Stimulated activated CD4-positive, alpha-beta T cell treated with anti-CD3 and anti-CD28 coated beads, Interleukin-2, amount 100 ng/mL, for 4 hours (primary cell): Measurements from ENCODE around the gene GFOD1.
"Not testable (repeated sequence)": the region's sequence is repeated elsewhere in the genome, so short reads cannot be mapped to it uniquely, and the experiment has no call there.

Experiments used
- DNase-seq: peaks from one replicate; pipeline ENCODE4 v3.0.0-alpha.2; 2020; ENCODE audit warnings: low read depth

GFOD1 gene

DNA sequence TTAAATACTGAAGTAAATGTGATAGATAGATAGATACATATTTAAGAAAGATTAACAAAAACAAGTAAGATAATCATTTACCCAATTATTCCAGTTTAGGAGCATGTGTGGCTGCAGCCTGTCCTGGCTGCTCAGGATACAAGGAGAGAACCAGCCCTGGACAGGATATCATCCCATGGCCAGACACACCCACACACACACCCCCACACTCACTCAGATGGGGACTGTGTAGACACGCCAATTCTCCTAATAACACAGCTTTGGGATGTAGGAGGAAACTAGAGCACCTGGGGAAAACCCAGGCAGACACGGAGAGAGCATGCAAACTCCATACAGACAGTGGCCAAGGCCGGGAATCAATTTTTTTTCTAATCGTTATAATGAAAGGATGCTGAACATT, 45.6 kb downstream of the GFOD1 start:
- DNase-seq: no peak

DNA sequence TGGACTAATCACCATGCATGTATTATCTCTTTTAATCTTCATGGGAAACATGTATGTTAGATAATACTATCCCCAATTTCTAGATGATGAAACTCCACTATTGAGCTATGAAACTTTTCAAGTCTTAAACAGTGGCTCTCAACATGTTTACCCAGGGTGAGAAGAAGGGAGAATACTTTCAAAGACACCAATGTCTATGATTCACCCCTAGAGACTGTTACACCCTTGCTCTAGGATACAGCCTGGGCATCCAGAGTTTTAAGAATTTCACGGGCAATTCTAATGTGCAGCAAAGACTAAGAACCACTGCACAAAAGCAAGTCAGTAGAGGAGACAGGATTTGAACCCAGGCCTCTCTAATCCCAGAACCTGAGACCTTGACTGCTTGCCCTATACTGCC, 47.8 kb downstream of the GFOD1 start:
- DNase-seq: no peak

DNA sequence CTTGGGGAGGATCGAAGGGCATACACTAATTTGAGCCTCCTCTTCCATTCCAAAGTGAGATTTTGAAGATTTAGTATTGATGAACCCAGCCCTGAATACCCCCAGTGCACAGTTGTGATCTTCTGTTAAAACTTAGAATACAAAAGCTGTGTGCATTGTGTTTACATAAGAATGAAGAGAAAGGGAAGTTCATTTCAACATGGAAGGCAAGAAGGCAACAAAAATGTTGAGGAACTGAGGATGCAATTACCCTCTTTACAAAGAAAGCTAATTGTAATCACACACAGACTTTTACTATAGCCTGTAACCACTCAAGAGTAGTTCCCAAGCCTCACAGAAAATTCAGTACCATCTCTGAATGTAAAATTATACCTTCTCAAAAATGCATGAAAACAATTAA, 49.3 kb downstream of the GFOD1 start:
- no peak for DNase-seq

DNA sequence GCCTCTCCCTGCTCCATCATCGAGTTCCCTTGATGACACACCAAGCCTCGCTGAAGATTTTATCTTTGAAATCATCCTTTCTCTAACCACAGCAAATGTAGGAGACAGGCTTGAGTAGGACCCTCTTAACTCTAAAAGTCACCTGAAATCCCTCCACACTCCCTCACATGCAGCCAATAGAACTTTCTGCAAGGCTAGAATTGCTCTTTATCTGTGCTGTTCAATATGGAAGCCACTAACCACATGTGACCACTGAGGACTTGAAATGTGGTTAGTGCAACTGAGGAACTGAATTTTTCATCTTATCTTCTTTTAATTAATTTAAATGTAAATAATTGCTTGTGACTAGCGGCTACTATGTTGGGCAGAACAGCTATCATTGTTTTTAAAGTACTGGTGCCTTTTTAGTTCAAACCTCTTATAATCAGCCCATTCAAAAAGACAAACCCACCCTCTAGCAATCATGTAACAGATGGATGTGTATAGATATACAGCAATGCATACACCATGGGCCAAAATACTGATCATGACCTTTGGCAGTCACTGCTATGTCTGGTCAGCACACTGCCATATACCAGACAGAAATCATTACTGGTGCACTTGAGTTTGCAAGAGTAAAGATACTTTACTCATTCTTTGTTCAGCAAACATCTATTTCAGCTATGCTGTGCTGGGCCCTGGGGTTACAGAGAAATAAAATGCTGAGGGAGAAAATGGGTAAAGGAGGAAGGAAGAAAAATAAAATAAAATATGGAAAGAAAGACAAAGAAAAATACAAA, 50.0 kb downstream of the GFOD1 start:
- DNase-seq: no peak

DNA sequence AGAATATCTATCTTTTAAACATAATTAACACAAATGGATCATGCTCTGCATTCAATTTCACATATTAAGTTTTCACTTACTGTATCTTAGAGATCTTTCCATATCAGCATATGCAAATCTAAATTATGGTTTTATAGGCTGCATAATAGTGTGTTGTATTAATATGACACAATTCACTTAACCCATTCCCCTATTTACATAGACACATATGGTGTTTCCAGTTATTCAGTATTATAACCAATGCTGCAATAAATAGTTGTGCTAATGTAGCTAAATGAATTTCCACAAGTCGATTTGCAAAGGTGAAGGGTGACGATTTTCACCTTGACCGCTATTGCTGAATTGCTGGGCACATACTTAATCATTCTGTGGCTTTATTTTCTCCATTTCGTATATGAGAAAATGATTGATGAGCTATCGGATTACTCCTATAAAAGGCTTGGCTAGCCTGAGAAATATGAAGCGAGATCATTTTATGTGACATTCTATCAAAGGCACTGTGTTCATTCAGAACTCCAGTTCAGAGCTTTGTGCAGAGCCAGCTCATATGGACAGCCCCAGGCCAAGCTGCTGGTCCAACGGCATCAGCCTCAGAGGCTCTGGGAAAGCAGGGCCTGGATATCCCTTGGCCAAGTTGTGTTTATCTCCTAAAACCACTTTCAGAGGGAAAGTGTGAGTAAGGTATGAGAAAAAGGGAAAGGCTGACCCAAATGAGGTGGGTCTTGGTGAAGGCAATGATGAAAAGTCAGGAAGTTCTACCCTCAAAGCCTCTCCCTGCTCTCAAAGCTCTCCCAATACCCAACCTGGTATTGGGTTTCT, 50.8 kb downstream of the GFOD1 start:
- no peak for DNase-seq

DNA sequence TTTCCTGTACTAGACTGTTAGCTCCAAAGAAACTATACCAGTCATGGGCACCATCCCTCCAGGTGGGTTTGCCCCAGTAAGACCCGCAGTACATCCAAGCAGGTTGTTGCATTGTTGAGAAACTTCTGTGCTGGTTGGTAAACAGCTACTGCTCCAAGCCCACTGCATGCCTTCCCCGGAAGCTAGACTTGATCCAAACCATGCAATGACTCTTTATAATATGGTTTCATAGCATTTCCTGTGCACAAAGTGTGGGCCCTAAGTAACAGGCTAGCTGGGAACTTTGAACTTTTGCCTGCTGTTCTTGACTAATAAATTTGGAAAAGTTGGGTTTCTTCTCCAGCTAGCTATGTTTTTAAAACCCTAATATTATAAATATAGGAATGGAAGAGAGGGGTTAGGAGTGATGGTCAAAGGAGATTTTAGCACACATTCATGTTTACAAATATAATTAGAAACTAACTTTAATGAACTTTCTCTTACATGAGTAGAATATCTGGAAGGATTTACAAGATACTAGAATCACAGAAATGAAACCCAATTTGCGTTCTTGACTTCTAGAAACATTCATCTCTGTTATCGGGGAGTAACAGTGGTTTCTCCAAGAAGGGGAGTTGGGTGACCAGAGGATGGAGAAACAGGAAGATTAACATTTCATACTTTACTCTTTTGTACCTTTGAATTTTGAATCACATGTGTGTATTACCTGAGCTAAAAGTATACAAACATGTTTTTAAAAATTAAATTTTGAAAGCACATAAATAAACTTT, 51.7 kb downstream of the GFOD1 start:
- no peak for DNase-seq

DNA sequence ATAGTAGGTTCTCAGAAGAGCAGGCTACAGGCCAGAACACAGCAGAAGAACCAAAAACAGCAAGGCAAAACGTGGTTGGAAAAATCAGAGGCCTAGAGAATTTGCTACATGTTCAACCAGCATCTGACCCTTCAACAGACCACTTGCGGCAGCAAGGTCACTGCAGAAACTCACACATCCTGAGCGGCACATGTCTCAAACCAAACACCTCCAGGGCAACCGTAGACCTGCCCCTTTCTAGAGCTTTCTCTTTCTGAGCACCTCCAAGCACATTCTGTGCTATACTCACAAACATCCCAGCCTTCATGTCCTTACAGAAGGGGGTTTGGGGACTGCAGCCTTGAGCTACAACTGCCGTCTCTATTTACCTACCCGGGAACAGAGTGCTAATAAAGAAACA, 52.6 kb downstream of the GFOD1 start:
- DNase-seq: no peak

DNA sequence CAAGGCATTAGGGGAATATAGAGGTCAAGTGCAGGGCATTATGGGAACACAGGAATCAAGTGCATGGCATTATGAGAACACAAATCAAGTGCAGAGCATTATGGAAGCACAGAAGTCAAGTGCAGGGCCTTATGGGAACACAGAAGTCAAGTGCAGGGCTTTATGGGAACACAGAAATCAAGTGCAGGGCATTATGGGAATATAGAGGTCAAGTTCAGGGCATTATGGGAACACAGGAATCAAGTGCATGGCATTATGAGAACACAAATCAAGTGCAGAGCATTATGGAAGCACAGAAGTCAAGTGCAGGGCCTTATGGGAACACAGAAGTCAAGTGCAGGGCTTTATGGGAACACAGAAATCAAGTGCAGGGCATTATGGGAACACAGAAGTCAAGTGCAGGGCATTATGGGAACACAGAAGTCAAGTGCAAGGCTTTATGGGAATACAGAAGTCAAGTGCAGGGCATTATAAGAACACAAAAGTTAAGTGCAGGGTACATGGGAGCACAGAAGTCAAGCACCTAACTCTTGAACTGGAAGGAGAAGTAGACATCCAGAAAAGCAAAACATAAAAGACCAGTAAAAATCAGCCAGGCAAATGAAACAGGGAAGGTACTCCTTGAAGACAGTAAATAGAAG, 53.1 kb downstream of the GFOD1 start:
- not testable (repeated sequence) for DNase-seq

DNA sequence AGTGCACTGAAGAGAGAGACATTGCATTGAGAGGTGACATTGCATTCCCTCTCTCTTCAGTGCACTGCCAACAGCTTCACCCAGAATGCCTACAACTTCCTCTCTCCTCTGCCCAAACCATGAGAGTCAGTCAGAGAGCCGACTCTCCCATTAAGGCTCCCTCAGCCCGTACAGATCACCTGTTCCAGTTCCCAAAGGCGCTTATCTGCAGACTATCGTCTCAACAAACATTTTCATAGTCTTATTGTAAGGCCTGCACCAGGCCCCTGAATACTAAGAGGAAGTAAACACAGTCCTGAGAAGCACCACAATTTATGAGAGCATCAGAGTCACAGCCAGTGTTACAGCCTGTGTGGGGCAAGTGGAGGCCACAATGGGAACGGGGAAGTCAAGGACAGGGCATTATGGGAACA, 53.7 kb downstream of the GFOD1 start:
- no peak for DNase-seq

DNA sequence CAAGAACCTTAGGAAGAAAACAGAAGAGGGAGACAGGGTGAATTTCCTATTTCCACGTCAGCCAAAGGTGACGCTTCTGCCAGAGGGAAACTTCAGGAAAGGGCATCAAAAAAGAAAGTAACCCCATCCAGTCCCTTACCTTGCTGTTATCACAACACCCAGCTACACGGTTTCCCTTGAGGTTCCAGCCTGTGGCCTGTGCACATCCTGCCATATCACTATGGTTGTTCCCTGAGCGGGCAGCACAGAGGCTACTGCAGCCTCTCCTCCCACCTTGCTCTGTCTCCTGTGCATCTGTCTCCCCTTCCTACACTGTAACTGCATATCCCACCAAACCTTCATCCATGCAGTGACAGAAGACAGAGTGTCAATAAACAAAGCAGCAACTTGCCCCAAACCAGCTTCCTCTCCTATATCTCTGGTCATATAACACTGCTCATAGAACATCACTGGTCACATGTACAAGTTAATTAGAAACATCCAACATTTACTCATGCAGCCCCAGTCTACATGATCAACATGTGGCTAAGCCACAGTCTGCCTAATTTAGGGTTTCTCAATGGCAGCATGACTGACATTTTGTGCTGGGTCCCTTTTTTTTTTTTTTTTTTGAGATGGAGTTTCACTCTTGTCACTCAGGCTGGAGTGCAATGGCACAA, 54.7 kb downstream of the GFOD1 start:
- DNase-seq: no peak

DNA sequence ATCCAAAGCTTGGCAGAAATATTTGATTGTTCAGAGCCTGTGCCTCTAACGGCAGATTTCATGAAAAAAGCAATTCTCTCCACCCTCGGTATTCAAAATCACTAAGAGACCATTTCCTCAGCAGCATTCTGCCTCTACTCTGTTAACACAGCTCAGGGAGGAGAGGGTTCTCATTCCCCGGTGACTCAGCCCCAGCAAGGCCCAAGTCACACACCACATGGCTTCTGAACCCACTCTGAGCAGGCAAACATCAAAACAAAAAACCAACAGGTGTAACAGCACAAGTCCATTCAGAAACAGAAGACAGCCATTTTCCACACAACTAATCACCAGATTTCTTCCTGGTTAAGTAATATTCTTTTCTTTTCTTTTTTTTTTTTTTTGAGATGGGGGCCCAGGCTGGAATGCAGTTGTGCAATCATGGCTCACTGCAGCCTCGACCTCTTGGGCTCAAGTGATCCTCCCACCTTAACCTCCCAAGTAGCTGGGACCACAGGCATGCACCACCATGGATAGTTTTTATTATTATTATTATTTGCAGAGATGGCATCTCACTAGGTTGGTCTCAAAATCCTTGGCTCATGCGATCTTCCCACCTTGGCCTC, 55.4 kb downstream of the GFOD1 start:
- peak; percentile 26 for DNase-seq

DNA sequence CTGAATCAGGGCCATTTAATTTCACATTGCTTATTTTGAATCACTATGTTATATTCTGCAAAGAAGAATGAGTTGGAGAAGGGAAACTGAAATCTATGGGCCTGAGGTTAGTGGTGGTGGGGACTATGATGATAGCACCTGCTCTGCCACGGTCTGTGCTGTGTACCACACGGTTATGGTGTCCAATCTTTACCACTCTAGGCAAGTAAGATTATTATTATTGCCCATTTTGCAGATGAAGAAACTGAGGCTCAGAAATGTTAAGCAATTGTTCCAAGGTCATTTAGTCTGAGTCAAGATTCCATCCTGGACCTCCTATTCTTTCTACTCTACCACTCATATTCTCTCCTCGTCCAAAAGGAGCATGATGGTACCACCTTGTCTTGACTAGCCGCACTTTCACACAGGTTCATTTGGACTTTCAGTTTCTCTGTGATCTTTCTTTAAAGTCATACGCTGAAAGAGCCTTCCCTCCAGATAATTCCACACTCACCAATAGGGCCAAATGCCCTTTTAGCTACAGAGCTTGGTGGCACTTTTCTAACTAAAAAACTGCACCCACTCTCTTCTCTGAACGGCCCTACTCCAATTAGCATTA, 56.2 kb downstream of the GFOD1 start:
- DNase-seq: no peak

DNA sequence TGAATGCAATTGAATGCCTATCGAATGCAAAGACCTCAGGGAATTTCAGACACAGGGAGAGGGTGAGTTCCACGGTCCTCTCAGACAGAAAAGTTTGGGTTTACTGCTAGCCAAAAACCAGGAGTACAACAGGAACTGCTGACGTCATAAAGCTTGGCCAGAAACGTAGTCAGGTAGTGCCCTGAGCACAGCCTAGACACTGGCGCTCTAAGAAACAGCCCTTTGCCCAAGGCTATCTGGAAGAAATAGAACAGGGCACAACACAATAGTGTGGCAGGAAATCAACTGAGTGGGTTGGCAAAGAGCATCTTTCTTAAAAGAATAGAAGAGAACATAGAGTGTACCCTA, 58.0 kb downstream of the GFOD1 start:
- DNase-seq: no peak

DNA sequence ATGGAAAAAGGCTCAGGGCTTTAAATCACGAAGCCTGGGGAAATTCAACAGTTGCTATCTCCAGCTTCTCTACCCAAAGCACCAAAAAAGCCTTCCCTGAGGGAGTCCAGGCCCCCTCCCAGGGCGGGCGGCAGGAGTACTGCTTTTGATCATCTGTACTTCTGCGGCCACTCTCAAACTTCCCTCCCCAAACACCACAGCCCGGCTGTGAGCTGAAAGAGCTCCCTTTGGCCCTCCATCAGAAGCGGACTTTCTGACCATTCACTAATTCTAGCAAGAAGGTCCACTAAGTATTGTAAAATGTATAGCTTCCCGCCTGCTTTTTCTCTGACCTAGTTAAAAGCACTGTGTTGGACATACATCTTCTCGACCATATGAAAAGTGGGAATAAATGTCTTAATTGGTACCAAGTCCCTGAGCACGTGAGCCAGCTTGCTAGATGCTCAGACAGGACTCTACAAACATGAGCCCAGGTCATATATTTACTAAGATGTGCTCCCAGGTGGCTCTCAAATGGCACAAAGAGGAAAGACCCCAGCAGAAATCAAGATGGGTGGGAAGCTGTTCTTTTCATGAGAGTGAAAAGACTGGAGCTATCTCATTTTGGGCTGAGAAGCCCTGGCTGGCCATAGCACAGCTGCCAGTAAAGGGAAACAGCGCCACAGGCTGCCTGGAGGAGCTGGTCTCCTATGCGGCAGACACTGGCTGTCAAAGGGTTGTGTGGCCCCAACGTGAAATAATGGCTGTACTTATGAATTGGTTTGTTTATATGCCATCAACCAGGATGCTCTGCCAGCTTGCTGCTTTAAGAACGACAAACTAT, 58.6 kb downstream of the GFOD1 start:
- no peak for DNase-seq

DNA sequence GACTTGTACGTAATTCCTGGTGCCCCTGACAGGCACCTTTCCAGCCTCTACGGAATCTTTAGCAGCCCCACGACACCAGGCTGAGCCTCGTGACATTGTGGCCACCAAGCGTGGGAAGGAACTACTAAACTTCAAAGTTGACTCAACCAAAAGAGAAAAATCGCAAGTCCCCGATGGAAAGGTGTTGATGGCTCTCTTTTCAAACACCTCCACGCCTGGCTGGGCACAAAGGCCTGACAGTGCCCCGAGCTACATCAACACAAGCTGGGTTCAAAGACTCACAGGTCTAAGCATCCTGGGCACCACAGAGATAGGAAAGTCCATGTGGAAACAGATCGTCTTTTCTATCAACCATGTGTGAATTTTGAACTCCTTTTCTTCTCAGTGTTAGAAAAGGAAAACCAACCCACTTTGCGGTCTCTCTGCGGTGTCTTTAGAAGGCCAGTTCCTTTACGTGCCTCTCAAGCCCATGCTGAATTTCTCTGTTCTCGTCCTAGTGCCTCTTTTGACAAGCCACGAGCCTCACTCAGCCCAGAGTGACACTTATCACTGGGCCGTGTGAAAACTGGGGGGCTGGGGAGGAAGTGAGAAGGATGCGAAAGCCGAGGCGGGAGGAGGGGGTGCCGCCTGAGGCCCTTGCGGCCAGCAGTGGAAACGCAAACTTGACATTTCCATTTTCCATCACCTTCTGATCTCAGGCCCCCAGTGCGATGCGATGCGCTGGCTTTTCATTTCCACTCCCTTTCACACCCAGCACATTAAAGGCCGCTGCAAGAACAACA, 59.4 kb downstream of the GFOD1 start:
- DNase-seq: peak; percentile 68

DNA sequence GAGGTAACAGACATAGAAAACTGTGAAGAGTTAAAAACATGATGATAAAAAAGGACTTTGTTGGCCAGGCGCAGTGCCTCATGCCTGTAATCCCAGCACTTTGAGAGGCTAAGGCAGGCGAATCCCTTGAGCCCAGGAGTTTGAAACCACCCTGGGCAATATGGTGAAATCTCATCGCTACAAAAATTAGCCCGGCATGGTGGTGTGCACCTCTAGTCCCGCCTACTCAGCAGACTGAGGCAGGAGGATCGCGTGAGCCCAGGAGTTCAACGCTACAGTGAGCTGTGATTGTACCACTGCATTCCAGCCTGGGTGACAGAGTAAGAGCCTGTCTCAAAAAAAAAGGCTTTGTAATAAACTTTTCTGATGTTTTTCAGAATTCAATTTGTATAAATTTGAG, 60.1 kb downstream of the GFOD1 start:
- no peak for DNase-seq

DNA sequence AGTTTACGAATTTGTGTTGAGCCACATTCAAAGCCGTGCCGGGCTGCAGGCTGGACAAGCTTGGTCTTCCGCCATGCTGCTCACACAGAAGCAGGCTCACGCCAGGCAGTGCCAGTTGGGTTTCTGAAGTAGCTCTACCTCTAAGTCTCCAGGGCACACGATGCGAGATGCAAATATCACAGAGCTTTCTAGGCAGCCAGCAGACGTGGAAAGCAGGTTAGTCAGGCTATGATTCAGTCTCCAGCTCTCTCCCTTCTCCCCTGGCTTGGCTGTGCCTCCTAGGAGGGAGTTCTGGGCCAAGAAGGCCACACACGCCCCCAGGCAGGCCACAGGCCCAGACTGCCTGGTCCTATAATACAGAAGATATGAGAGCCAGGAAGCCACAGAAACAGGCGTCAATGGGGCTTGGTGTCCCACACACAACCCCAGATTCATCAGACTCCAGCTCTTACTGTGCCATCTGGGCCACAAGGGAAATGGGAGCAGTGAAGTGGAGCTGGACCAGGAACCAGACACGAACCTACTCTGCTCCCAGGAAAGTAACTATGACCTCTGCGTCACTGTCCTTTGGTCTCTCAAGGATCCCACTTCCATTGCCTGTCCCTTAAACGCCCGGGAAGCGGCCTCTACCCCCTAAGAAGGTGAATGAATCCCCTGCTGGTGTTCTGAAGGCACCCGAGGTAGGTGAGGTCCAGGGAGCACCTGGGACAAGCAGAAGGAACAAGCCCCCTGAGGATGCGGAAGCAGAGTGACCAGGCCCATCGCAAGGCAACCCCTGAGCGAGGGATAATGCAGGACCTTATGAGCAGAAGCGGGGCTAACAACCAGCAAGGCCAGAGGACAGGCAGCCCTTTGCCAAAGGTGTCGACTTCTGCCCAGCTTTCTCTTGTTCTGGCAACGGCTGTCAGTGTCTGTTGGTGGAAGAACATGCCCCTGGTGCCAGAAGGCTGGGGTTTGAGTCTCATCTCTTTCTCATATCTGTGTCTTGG, 61.2 kb downstream of the GFOD1 start:
- DNase-seq: no peak

DNA sequence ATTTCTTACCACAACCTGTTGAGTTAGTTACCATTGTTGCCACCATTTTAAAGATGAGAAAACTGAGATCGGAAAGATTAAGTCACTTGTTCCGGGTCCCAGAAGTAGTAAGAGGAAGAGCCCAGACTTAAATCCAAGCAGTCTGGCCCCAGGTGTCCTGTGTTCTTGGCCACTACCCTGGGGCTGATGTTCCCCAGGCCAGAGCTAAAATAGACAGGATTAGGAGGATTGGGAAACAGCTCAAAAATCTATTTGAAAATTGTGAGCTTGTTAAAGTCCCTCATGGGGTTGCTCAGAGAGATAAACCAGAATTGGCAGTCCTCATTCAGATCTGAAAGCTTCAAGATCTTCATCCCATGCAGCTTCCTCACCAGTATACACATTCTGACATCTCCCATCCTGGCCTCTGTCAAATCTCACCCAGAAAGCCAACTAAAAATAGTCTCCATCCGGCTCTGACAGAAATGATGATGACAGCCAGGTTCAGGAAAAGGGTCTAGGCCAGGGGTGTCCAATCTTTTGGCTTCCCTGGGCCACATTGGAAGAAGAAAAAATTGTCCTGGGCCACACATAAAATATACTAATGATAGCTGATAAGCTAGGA, 62.0 kb downstream of the GFOD1 start:
- DNase-seq: no peak
